ENCODE results near the gene AUTS2.

- no peak for TF ChIP-seq CTCF (conservative IDR thresholded peaks at IDR 0.05; ENCODE audit: low read length)
- no peak for TF ChIP-seq EZH2phosphoT487 (IDR thresholded peaks at IDR 0.05; ENCODE audit: borderline replicate concordance)
Measured at GRCh38 chr7:69959789-69960499, 361.7 kb downstream of the AUTS2 start.
